LNCaP clone FGC (cell line): ENCODE measurements around the gene CCR6.

ENCODE experiments used
- DNase-seq: peaks from one replicate; pipeline ENCODE4 v3.0.0-alpha.2; 2011; ENCODE audit warnings: low read depth
- H3K4me3 ChIP-seq: 2 replicates; pipeline ENCODE4 v1.5.1; 2011; ENCODE audit warnings: mild to moderate bottlenecking, low read depth, low read length, control low read depth
- CTCF ChIP-seq: IDR thresholded peaks from 2 replicates; pipeline ENCODE4 v1.5.1; 2012; ENCODE audit warnings: mild to moderate bottlenecking; ENCODE audit not compliant: control insufficient read depth, insufficient read depth; ENCODE audit errors: extremely low read depth

The CCR6 gene

GRCh38 chr6:167099707-167100106 is 23.2 kb upstream of the CCR6 start:
- TF ChIP-seq CTCF: no peak
- no peak overlapping the region for H3K4me3 ChIP-seq
- no peak for DNase-seq

DNA sequence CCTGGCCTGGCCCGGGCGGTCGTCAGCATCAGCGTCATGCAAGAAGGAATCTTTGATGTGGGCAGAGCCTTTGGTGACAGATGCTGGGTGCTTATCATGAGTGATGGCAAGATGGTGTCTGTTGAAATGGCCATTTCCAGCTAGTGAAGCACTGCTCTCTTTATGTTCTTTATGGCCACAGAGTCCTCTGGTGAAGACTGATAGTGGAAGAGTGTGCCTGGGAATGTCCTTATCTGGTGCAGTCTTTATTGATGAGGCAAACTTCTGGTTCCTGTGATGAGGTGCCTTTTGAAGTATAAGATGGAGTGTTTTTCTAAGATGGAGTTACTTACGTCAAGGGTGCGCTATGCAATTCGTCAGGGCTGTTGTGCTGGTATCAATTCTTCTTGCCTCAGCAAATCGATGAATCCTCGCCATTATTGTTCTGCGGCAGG is 22.6 kb upstream of the CCR6 start:
- no peak for TF ChIP-seq CTCF
- no peak for DNase-seq
- H3K4me3 ChIP-seq: no peak overlapping the region

DNA sequence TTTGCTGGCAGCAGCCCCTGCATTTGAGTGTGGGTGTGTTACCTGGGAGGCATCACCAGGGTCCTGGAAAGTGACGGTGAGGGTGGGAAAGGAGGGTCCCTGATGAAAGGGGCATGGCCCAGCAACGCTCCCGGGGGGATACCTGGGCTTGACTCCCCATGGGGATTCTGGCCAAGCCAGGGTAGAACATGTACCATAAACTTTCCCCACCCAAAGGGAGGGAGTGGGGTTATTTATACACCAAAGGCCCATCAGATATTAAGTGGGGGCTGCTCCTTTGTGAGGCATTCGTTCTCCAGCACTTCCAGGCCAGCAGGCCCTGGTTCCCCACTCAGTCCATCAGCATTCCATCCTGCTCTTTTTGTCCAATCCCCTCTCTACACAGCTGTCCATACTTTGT is 20.6 kb upstream of the CCR6 start:
- H3K4me3 ChIP-seq: no peak overlapping the region
- TF ChIP-seq CTCF: no peak
- DNase-seq: no peak

- DNase-seq: no peak
- H3K4me3 ChIP-seq: no peak overlapping the region
- TF ChIP-seq CTCF: no peak
These were observed 19.6 kb upstream of the CCR6 start for GRCh38 chr6:167103041-167103891.

DNA sequence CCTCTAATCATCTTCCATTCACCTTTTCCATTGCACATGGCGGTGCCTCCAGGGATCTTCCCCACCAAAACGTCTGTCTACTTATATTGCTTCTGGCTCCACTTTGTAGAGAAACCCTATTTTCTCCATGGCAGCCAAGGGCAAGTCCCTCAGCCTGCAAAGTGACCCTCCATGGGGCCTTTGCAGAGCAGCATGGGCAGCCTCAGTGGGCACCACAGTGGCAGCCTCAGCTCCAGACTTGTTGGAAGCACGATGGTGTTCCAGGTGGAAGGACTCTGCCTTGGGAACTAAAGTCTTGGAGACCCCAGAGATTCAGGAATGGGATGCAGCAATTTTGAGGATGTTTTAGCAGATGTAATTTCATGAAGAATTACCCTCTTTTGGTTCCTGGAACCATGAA is 18.5 kb upstream of the CCR6 start:
- no peak for DNase-seq
- H3K4me3 ChIP-seq: no peak overlapping the region
- no peak for TF ChIP-seq CTCF

DNA sequence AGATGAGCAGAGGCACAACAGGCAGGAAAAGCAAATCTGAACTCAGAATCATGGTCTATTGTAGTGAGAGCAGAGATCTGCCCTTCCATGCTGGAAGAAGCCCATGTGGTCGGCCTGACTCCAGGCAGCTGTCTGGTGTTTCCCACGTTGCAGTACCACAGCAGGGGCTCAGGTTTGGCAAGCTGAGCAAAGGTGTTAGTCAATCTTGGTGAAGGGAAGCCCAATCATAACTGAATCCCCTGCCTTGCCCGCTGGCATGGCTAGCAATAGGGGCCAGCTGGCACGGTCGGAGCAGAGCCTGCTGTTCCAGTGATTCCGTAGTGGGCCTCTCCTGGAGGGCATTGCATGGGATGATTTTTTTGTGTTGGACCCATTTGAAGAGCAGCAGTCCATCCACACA is 17.8 kb upstream of the CCR6 start:
- no peak for DNase-seq
- H3K4me3 ChIP-seq: no peak overlapping the region
- TF ChIP-seq CTCF: no peak

DNA sequence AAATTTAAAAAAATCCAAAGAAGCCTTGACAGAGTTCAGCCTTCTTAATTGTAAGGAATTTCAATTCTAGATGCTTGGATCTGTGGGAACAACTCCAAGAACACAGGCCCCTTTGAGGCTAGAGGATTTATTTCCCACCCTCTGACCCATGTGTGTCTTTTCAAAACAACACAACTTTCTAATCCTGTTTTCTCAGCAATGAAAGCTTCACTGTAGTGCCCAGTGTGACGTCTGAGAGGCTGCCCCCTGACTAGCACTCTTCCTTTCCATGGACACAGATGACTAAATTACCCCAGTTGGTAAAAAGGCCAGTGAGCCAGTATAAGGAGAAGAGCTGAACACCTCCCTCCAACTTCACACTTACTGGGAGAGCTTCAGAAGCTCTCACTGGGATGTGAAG is 16.5 kb upstream of the CCR6 start:
- DNase-seq: no peak
- H3K4me3 ChIP-seq: no peak overlapping the region
- no peak for TF ChIP-seq CTCF
